Sigmoid colon (tissue), 4 donors: ENCODE measurements around the gene NPAS2.

ENCODE experiments used
- CTCF ChIP-seq, 4 experiments: fragments of 450-650 bp in 3 of 4; fragments of 200-600 bp in 1 of 4; IDR thresholded peaks; one replicate each; pipeline ENCODE4 v1.5.1; 2016 to 2019; ENCODE audit warnings: antibody characterized with exemption in 4 of 4, mild to moderate bottlenecking in 3 of 4, moderate library complexity in 2 of 4
- POLR2AphosphoS5 ChIP-seq, 4 donors: sonication (generic); formaldehyde crosslinking; IDR thresholded peaks; one replicate each; pipeline ENCODE4 v1.6.1; 2017; ENCODE audit warnings: antibody characterized with exemption in 4 of 4

- no peak for TF ChIP-seq POLR2AphosphoS5 (IDR thresholded peaks at IDR 0.05)
- peak in 1 of 4 experiments; percentile 13 for TF ChIP-seq CTCF (IDR thresholded peaks at IDR 0.05)
Measured at GRCh38 chr2:100919316-100919715, 99.4 kb downstream of the NPAS2 start.
